Ishikawa (cell line): ENCODE data around the gene COX19.

Experiments
- CEBPB ChIP-seq: IDR thresholded peaks from 2 replicates; pipeline ENCODE4 v1.6.1; 2012
- CREB1 ChIP-seq: IDR thresholded peaks from 2 replicates; pipeline ENCODE4 v1.6.1; 2012; ENCODE audit warnings: low read depth
- EGR1 ChIP-seq: IDR thresholded peaks from 2 replicates; pipeline ENCODE4 v1.6.1; 2012
- EP300 ChIP-seq: IDR thresholded peaks from 2 replicates; pipeline ENCODE4 v1.6.1; 2012; ENCODE audit warnings: borderline replicate concordance
- MAX ChIP-seq: IDR thresholded peaks from 2 replicates; pipeline ENCODE4 v1.6.1; 2012
- NFIC ChIP-seq: IDR thresholded peaks from 2 replicates; pipeline ENCODE4 v1.6.1; 2012
- RAD21 ChIP-seq: IDR thresholded peaks from 2 replicates; pipeline ENCODE4 v1.6.1; 2012; ENCODE audit warnings: low read depth
- REST ChIP-seq: IDR thresholded peaks from 2 replicates; pipeline ENCODE4 v1.6.1; 2012; ENCODE audit warnings: low read depth, mild to moderate bottlenecking
- TCF12 ChIP-seq: IDR thresholded peaks from 2 replicates; pipeline ENCODE4 v1.6.1; 2012; ENCODE audit warnings: low read depth
- USF1 ChIP-seq: IDR thresholded peaks from 2 replicates; pipeline ENCODE4 v1.6.1; 2012
- YY1 ChIP-seq: IDR thresholded peaks from 2 replicates; pipeline ENCODE4 v1.6.1; 2012; ENCODE audit warnings: low read depth
- ZBTB7A ChIP-seq: IDR thresholded peaks from 2 replicates; pipeline ENCODE4 v1.6.1; 2012; ENCODE audit warnings: low read depth

- TF ChIP-seq EGR1 = no peak
- no peak for TF ChIP-seq REST
- no peak for TF ChIP-seq MAX
- TF ChIP-seq YY1 = no peak
- no peak for TF ChIP-seq RAD21
- no peak for TF ChIP-seq TCF12
- TF ChIP-seq NFIC = no peak
- TF ChIP-seq EP300 = no peak
- TF ChIP-seq ZBTB7A = no peak
- TF ChIP-seq CREB1 = no peak
- no peak for TF ChIP-seq CEBPB
- TF ChIP-seq USF1 = no peak
Observed at GRCh38 chr7:976901-977325, 1.6 kb upstream of the COX19 start.
